Measurements from ENCODE around the gene COX8A.
"Not testable (repeated sequence)": the region's sequence is repeated elsewhere in the genome, so short reads cannot be mapped to it uniquely, and the experiment has no call there.

Gene COX8A, protein sequence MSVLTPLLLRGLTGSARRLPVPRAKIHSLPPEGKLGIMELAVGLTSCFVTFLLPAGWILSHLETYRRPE

GRCh38 chr11:63974259-63975143 lies at the start of gene COX8A:
Gene COX8A, plus strand, starts transcription at chr11:63974620. Its CDS starts 61 bp downstream, at chr11:63974681.
- DNase-seq (ENCODE audit: low read depth) = peak; percentile 100

- DNase-seq (ENCODE audit: low read depth) = no peak
These were observed 44.8 kb upstream of the COX8A start for GRCh38 chr11:63929616-63930015.

DNA sequence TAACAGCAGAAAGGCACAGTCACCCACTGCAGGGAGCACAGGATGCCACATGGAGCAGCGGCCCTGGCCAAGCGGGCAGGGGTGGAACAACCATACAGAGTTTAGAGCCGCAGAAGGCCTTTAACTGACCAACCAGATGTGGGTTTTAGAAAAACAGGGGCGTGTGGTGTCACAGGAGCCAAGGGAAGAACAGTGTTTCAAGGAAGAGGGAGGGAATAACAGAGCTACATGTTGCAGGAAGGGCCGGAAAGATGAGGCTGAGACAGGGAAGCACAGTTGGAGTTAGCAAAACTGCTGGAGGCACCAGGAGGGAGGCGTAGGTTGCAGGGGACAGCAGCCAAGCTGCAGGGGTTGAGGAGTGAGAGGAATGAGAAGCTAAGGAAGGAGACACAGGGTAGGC lies 43.4 kb upstream of the COX8A start:
- no peak for DNase-seq (ENCODE audit: low read depth)

GRCh38 chr11:63931876-63932275 lies 42.5 kb upstream of the COX8A start:
- DNase-seq (ENCODE audit: low read depth) = no peak

DNA sequence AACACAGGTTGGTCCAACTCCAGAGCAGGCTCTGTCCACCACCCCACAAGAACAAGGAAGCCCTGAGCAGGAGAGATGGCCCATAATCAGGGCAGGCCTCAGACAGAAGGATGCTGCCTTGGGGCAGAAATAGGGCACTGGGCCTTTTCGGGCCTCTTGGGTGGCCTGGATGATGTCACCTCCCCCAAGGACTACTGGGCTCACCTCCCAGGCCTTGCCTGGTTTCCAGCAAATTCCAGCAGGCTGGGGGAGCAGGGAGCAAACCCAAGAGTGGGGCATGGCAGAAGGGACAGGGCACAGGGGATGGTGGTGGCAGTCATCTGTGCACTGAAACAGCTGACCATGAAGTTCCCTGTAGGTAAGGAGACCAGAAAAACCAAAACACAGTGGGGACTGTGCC lies 41.0 kb upstream of the COX8A start:
- no peak for DNase-seq (ENCODE audit: low read depth)

GRCh38 chr11:63937713-63938478 lies 36.5 kb upstream of the COX8A start:
- no peak for DNase-seq (ENCODE audit: low read depth)

DNA sequence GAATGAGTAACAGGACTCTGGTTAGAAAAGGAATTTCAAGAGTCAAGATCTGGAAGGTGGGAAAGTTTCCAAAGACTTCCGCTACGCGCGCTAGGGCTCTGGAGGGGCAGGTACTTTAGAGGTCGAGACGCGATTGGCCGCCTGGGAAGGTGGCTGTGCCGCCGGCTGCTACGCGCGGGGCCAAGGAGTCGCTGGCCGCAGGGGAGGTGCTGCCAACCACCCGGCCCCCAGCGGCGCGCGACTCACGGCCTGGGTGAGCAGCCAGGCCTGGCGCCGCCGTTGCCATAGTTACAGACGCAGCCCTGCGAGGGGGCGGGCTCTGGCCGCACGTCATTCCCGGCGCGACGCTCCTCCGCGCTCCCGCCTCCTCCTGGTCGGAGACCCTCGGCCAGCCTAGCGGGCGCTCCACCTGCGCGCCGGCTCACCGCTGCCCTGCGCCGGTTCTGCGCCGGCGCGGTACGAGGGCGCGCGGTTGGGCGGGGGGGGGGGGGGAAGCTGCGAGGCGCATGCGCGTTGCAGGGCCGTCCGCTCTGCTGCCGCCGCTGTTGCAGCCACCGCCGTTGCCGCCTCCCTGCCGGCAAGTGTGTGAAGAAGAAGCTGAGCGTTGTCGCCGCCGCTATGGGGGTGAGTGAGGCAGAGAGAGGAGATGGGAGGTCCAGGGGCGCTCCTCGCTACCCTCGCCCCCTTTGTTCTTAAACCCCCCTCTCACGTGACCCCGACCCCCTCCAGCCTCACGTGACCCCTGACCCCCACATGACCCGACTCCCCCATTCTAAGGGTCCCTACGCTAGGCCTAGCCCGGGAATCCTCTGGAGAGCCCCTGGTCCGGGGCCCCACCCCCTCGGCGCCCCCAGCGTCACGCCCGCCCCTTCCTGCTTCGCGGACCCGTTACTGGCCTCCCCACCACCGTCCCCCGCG lies 35.7 kb upstream of the COX8A start, which contains the start of gene NAA40:
Gene NAA40 (plus strand): TSS at position 524 of the 918 bp plus-strand sequence. CDS start 95 bp downstream, at position 619.
- DNase-seq (ENCODE audit: low read depth) = peak; percentile 89

GRCh38 chr11:63939397-63939891 lies 35.0 kb upstream of the COX8A start:
- no peak for DNase-seq (ENCODE audit: low read depth)

DNA sequence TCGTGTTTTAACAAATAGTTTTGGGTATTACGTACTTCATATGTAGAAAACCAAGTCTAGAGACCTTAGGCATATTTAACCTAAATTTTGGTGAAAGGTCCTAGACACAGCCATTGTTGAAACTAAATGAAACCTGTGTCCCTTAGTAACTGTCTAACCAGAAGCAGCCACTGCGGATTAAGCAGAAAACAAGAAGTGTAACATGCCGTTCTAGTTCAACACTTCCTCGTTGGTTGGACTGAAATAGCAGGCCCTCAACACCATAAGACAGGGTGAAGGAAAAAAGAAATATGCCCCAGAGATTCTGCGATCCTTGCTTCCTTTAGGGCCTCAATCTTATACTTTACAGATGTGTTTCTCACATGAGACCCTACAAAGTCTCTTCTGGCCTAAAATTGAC lies 33.6 kb upstream of the COX8A start:
- no peak for DNase-seq (ENCODE audit: low read depth)

GRCh38 chr11:63941901-63942300 lies 32.5 kb upstream of the COX8A start:
- no peak for DNase-seq (ENCODE audit: low read depth)

DNA sequence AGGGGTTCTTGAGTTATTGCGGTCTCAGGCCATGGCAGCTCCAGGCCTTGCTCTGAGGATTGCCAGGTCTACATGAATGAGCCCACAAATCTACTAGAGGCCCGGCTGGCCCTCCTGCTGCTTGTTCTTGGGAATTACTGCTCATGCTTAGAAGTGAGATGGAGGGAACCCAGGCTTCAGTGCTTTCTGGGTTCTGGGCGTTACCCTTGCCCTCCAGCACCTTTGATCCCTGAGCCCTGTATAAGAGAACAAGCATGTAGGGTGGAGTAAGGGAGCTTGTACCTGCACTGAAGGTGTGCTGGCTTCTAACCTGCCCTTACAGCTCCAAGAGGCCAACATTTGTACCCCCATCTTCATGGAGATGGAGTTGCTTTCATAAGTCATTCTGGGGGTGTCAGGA lies 31.6 kb upstream of the COX8A start:
- no peak for DNase-seq (ENCODE audit: low read depth)

- DNase-seq (ENCODE audit: low read depth) = no peak
These were observed 29.4 kb upstream of the COX8A start for GRCh38 chr11:63944987-63945386.

DNA sequence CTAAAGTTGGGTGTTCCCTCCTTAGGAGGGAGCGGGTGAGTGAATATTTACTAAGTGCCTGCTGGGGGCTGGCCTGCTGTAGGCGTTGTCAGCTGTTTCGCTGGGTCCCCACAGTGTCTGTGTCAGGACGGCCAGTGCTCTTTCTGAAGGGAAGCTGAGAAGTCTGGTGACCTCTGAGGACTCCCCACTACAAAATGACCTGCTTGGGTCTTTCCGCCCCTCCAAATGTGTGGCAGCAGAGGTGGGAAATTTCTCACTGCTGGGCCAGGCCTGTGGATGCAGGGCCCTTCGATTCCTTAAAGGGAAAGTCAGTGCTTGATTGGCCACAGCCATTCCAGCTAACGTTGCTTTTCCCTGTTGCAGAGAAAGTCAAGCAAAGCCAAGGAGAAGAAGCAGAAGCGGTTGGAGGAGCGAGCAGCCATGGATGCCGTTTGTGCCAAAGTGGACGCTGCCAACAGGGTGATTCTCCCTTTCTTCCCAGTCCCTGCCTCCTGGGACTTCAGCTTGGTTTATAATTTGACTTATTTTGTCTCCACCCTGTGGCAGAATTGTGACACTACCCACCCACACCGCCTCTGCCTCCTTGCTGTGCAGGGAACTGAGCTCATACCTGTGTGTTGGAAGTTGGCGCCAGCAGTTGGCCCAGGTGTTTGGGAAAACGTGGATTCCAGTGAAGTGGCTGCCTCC lies 28.8 kb upstream of the COX8A start:
- DNase-seq (ENCODE audit: low read depth) = peak; percentile 45

DNA sequence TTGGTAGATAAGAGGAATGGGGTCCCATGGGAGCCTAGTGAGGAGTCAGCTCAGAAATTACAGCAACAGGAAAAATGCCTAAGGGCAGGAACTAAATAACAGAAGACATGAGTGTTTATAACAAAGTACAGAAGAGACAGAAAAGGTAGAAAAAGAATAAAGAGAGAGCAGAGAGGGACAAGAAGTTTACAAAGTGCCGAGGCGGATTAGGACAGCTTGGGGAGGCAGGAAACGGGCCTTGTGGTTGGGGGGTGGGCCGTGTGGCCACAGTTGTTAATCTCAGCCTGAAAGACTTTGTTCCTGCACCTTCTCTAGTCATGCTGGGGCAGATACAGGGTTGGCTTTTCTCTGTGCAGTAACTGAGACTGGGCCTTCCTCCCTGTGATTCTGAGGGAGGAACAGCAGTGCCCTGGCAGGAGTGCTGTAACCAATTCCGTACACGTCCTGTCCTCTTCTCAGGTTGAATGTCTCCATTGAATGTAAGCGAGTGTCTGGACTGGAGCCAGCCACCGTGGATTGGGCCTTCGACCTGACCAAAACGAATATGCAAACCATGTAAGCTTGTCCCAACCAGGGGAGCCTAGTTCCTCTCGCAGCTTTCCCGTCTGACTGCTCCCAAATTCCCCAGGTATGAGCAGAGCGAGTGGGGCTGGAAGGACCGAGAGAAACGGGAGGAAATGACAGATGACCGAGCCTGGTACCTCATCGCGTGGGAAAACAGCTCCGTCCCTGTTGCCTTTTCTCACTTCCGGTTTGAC lies 22.5 kb upstream of the COX8A start:
- DNase-seq (ENCODE audit: low read depth) = no peak

DNA sequence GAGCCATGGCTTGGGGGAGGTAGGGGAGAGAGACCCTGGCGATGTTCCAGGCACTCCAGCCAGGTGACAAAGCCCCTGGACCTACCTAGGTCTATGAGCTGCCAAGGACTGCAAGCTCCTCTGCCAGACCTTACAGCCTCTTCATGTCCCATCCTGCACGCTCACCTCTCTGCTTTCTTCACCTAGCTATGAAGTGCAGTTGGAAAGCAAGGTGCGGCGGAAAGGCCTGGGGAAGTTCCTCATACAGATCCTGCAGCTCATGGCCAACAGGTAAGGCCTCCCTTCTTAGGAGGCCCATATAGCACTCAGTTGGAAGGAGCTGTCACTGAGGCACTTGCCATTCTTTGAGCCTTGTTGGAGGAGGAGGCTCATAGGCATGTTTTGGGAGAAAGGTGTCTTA lies 21.9 kb upstream of the COX8A start:
- no peak for DNase-seq (ENCODE audit: low read depth)

- DNase-seq (ENCODE audit: low read depth) = no peak
These were observed 16.4 kb upstream of the COX8A start for GRCh38 chr11:63958008-63958407.

GRCh38 chr11:63961608-63962412 lies 12.6 kb upstream of the COX8A start:
- DNase-seq (ENCODE audit: low read depth) = peak; percentile 45

GRCh38 chr11:63963895-63964294 lies 10.5 kb upstream of the COX8A start:
- not testable (repeated sequence) for DNase-seq (ENCODE audit: low read depth)

DNA sequence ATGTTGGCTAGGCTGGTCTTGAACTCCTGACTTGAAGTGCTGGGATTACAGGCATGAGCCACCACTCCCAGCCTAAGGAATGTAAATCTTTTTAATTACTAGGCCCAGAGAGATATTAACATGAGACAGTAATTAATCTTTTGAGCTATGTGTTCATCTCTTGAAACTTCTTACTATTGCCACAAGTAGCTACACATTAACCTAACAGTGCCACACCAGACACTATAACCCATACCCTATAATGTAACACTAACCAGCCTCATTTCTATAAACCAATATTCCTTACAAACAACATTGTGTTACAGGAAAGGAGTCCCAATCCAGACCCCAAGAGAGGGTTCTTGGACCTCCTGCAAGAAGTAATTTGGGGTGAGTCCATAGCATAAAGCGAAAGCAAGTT lies 8.0 kb upstream of the COX8A start:
- DNase-seq (ENCODE audit: low read depth) = no peak
